Measurements from ENCODE around the gene SMARCD3. TPM values are rescaled to one million over a fixed set of nuclear protein-coding genes. Genes with fewer than 3 reads are reported as not detected.

SMARCD3 gene
- total and polyA plus RNA-seq, 2 of the 8 experiments (the other 6 are each of a cell fraction or from before 2014, with no cell fraction given): 3.0 to 5.6 TPM

- TF ChIP-seq GTF2F1 (IDR thresholded peaks at IDR 0.05; ENCODE audit: borderline replicate concordance, low read depth, low read length) (no peak), POLR2A (IDR thresholded peaks at IDR 0.05; ENCODE audit: control extremely low read depth in 1 of 2, low read depth in 2 of 2, low read length in 2 of 2) (no peak), JUND (IDR thresholded peaks at IDR 0.05; ENCODE audit: low read length) (no peak), BACH1 (IDR thresholded peaks at IDR 0.05; ENCODE audit: low read length) (no peak), RFX5 (IDR thresholded peaks at IDR 0.05; ENCODE audit: borderline replicate concordance, low read depth, low read length) (no peak), CEBPB (IDR thresholded peaks at IDR 0.05; ENCODE audit: low read depth, low read length) (no peak)
Measured at GRCh38 chr7:151201344-151201743, 47.1 kb downstream of the SMARCD3 start (continued).

Measured in H1 (cell line).